SU-DHL-6 (cell line): ENCODE data around the gene WBP2NL.

Experiments
- H2AFZ ChIP-seq: fragments of 200-600 bp; sonication (generic); 2 replicates; pipeline ENCODE4 v1.6.1; 2014; ENCODE audit warnings: low read depth, mild to moderate bottlenecking, moderate library complexity, mixed read lengths, antibody characterized with exemption, low read length; ENCODE audit not compliant: severe bottlenecking
- H3F3A ChIP-seq: fragments of 200-600 bp; shearing (Covaris generic); 2 replicates; pipeline ENCODE4 v1.6.0; 2016; ENCODE audit warnings: antibody characterized with exemption, mild to moderate bottlenecking; ENCODE audit not compliant: insufficient read depth
- H3K27ac ChIP-seq: fragments of 200-600 bp; sonication (generic); 2 replicates; pipeline ENCODE4 v1.5.1; 2016; ENCODE audit warnings: low read depth, mild to moderate bottlenecking, low read length, moderate library complexity, mixed read lengths
- H3K27me3 ChIP-seq: fragments of 200-600 bp; sonication (generic), shearing (Covaris generic); 2 replicates; pipeline ENCODE4 v1.6.0; 2014; ENCODE audit warnings: mild to moderate bottlenecking, low read length
- H3K36me3 ChIP-seq: fragments of 200-600 bp; sonication (generic); 2 replicates; pipeline ENCODE4 v1.6.1; 2014; ENCODE audit warnings: mild to moderate bottlenecking, low read length, mixed read lengths
- H3K4me2 ChIP-seq: fragments of 300-600, 200-600 bp; shearing (Covaris generic), sonication (generic); 2 replicates; pipeline ENCODE4 v1.6.0; 2014; ENCODE audit warnings: low read length, low read depth, mild to moderate bottlenecking; ENCODE audit not compliant: poor library complexity, severe bottlenecking
- H3K4me3 ChIP-seq: fragments of 200-600 bp; sonication (generic); 2 replicates; pipeline ENCODE4 v1.5.1; 2014; ENCODE audit warnings: antibody characterized with exemption, low read length, mild to moderate bottlenecking, mixed read lengths; ENCODE audit not compliant: insufficient read depth, poor library complexity, severe bottlenecking
- H3K79me2 ChIP-seq: fragments of 200-600 bp; sonication (generic); 2 replicates; pipeline ENCODE4 v1.6.1; 2014; ENCODE audit warnings: mild to moderate bottlenecking, low read length, moderate library complexity; ENCODE audit not compliant: insufficient read depth
- H3K9ac ChIP-seq: fragments of 200-600 bp; sonication (generic); 2 replicates; pipeline ENCODE4 v1.7.0; 2014; ENCODE audit warnings: mild to moderate bottlenecking, low read length
- H3K9me2 ChIP-seq: fragments of 200-600 bp; sonication (generic); replicated peaks from 2 replicates; pipeline ENCODE4 v1.6.1; 2014; ENCODE audit warnings: low read length; ENCODE audit not compliant: insufficient read depth
- H3K9me3 ChIP-seq: fragments of 200-600 bp; sonication (generic); 2 replicates; pipeline ENCODE4 v1.6.1; 2014; ENCODE audit warnings: low read length, mixed read lengths; ENCODE audit not compliant: insufficient read depth
- H4K20me1 ChIP-seq: fragments of 200-600 bp; sonication (generic); 2 replicates; pipeline ENCODE4 v1.6.1; 2014; ENCODE audit warnings: low read depth, mild to moderate bottlenecking, antibody characterized with exemption, low read length, moderate library complexity, mixed read lengths
- CTCF ChIP-seq: fragments of 200-600 bp; sonication (generic); IDR thresholded peaks from one replicate; pipeline ENCODE4 v1.5.1; 2017; ENCODE audit warnings: antibody characterized with exemption, mild to moderate bottlenecking, low read length, moderate library complexity; ENCODE audit not compliant: insufficient read depth, poor library complexity, severe bottlenecking
- EZH2phosphoT487 ChIP-seq: fragments of 200-600 bp; sonication (generic), shearing (Covaris generic); conservative IDR thresholded peaks from 2 replicates; pipeline ENCODE4 v1.6.1; 2018; ENCODE audit warnings: mild to moderate bottlenecking, antibody characterized with exemption, low read length, moderate library complexity, mixed read lengths

The WBP2NL gene

GRCh38 chr22:42039271-42039670 lies 40.7 kb downstream of the WBP2NL start:
- H3K9me3 ChIP-seq = peaks cover 12% of the 10 kb centered on the region; the same call in 1 of the 2 replicates
- no peaks in the 10 kb centered on the region for H3K79me2 ChIP-seq
- H3K4me2 ChIP-seq = no peak overlapping the region
- H3F3A ChIP-seq = no peaks in the 10 kb centered on the region
- no peak overlapping the region for H3K9ac ChIP-seq
- H3K36me3 ChIP-seq = peaks cover 5% of the 10 kb centered on the region
- H3K27ac ChIP-seq = no peak overlapping the region
- TF ChIP-seq CTCF = no peak
- H4K20me1 ChIP-seq = no peaks in the 10 kb centered on the region
- H3K27me3 ChIP-seq = peaks cover 2% of the 10 kb centered on the region; the same call in 1 of the 2 replicates
- no peak overlapping the region for H2AFZ ChIP-seq
- no peak overlapping the region for H3K4me3 ChIP-seq
- no peaks in the 10 kb centered on the region for H3K9me2 ChIP-seq

GRCh38 chr22:42041784-42042183 lies 43.2 kb downstream of the WBP2NL start:
- H2AFZ ChIP-seq = no peak overlapping the region
- H3K27me3 ChIP-seq = peaks cover 2% of the 10 kb centered on the region; the same call in 1 of the 2 replicates
- TF ChIP-seq CTCF = no peak
- no peak for TF ChIP-seq EZH2phosphoT487
- H3F3A ChIP-seq = no peaks in the 10 kb centered on the region
- H3K27ac ChIP-seq = no peak overlapping the region
- peaks cover 12% of the 10 kb centered on the region; the same call in 1 of the 2 replicates for H3K9me3 ChIP-seq
- H3K9ac ChIP-seq = no peak overlapping the region
- no peaks in the 10 kb centered on the region for H4K20me1 ChIP-seq
- H3K36me3 ChIP-seq = peaks cover 5% of the 10 kb centered on the region
- no peak overlapping the region for H3K4me3 ChIP-seq
- H3K4me2 ChIP-seq = no peak overlapping the region
- no peaks in the 10 kb centered on the region for H3K9me2 ChIP-seq
- no peaks in the 10 kb centered on the region for H3K79me2 ChIP-seq

GRCh38 chr22:42050641-42051180 lies 52.1 kb downstream of the WBP2NL start:
- Histone ChIP-seq H3K4me2 (no peak overlapping the region), H3K27me3 (no peaks in the 10 kb centered on the region), H3K79me2 (no peaks in the 10 kb centered on the region), H3K4me3 (no peak overlapping the region), H4K20me1 (no peaks in the 10 kb centered on the region), H3F3A (no peaks in the 10 kb centered on the region), H3K9me3 (no peaks in the 10 kb centered on the region), H3K9me2 (no peaks in the 10 kb centered on the region), H3K27ac (no peak overlapping the region), H2AFZ (no peak overlapping the region), H3K36me3 (no peaks in the 10 kb centered on the region), H3K9ac (no peak overlapping the region)
- no peak for TF ChIP-seq EZH2phosphoT487
- no peak for TF ChIP-seq CTCF
